GM21447 (cell line): ENCODE results near the gene LRPAP1.
"Not testable (repeated sequence)": the region's sequence is repeated elsewhere in the genome, so short reads cannot be mapped to it uniquely, and the experiment has no call there.

ENCODE experiments used
- ATAC-seq: cut with Tn5 transposase; IDR thresholded peaks from one replicate; pipeline ENCODE4 v1.9.1; 2021; ENCODE audit not compliant: unreplicated experiment

Gene LRPAP1, protein sequence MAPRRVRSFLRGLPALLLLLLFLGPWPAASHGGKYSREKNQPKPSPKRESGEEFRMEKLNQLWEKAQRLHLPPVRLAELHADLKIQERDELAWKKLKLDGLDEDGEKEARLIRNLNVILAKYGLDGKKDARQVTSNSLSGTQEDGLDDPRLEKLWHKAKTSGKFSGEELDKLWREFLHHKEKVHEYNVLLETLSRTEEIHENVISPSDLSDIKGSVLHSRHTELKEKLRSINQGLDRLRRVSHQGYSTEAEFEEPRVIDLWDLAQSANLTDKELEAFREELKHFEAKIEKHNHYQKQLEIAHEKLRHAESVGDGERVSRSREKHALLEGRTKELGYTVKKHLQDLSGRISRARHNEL

DNA sequence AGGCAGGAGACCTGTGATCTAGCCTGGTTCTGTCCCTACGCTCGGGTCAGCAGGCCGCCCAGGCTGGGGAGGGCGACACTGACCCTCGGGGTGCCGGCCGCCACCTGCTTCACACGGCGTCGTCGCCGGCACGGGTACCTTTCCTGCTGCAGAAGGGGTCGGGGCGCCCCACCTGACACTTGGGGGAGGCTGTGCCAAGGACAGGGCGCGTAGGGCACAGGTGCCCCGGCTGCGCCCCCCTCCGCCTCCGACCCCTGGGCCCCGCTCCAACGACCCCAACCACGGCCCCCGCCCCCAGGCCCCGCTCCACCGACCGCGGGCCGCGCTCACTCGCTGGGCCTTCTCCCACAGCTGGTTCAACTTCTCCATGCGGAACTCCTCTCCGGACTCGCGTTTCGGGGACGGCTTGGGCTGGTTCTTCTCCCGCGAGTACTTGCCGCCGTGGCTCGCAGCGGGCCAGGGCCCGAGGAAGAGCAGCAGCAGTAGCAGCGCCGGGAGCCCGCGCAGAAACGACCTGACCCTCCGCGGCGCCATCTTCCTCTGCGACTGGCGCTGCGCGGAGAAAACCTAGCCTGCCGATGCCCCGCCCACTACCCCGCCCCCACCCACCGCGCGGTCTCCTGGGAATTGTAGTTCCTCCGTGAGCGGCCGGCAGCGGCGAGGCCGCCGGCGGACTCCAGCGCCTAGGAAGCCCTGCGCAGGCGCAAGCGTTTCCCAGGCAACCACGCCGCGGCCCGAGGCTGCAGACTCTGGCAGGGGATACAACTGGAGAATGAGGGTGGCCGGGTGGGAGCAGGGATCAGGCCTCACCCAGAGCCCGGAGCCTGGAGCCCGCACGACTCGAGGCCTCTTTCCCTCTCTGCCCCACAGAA lies at the start of gene LRPAP1:
TSS of gene LRPAP1 (minus strand) at position 544 of the 872 bp plus-strand sequence. CDS start at position 534, 10 bp downstream.
- peak; percentile 78 for ATAC-seq

DNA sequence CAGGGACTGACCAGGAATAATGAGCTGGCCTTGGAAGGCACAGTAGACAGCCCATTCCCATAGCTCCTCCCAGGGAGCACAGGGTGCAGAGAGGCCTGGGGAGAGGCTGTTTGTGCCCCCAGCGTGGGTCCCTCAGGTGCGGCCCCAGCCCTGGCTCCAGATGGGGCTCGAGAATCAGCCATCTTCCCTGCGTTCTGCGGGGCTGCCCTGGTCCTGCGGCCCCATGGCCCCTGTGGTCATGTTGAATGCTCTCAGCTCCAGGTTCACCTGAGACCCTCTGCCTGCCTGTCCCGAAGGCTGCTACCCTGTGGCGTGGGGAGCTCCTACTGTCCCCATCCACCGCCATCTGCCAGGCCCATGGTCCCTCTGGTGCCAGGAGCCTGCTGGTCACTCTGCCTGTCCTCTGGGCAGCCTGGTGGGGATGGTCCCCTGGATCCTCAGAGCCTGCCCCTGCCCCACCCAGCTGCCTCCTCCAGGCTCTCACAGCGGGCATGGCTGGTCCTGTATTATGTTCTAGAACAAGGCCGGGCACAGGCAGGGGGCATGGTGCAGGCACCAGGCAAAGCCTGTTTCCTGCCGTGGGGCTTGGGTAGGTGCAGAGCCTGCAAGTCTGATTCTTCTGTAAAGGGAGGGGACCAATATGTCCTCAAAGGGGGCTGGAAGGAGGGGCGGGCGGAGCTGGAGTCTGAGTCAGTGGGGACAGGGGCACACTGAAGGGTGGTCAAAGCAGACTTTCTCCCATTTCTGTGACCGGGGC lies 49.3 kb upstream of the LRPAP1 start:
- ATAC-seq = not testable (repeated sequence)

DNA sequence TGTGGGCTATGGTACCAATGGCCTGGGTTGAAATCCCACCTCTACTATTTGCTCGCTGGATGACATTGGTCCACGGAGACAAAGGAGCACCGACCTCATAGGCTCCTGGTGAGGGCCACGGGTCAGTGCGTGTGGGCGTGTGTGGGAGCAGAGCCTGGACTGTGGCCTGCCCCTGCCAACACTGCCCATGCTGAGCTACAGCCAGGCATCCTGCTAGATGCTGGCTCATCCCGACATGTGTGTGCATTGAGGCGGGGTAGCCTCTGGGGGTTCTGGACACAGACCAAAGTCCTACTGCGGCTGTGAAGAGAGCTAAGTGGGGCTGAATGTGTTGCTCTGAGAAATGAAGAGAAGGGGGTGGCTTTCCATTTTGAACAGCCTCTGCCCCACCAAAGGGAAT lies 48.6 kb upstream of the LRPAP1 start:
- not testable (repeated sequence) for ATAC-seq

DNA sequence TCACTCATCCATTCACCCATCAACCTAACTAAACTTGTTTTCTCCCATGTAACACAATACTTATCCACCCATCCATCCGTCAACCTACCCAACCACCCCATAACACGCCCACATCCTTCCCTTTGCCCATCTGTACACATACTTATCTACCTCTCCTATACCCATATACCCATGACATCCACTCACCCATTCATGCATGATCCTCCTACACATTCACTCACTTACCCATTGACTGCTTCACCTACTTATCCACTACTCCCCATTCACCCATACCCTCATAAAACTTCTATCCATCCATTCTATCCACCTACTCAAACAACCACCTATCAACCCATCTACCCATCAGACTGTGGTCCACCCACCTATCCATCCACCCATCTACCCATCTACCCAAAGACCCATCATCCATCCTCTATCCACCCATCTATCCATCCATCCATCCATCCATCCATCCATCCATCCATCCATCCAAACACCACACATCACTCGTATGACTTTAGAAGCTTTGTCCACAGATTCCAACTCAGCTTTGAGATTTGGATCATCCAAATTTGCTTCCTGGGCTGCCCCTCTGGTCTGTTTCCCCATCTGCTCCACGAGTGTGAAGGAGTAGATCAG lies 46.4 kb upstream of the LRPAP1 start:
- not testable (repeated sequence) for ATAC-seq

DNA sequence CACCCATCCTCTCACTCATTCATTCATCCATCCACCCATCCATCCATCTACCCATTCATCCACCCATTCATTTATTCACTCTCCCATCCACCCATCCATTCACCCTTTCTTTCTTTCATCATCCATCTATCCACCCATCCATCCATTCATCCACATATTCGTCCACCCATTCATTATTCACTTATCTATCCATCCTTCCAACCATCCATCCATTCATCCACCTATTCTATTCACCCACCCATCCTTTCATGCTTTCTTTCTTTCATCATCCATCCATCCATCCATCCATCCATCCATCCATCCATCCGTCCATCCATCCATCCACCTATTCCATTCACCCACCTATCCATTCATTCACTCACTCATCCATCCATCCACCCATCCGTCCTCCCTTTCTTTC lies 45.8 kb upstream of the LRPAP1 start:
- not testable (repeated sequence) for ATAC-seq

DNA sequence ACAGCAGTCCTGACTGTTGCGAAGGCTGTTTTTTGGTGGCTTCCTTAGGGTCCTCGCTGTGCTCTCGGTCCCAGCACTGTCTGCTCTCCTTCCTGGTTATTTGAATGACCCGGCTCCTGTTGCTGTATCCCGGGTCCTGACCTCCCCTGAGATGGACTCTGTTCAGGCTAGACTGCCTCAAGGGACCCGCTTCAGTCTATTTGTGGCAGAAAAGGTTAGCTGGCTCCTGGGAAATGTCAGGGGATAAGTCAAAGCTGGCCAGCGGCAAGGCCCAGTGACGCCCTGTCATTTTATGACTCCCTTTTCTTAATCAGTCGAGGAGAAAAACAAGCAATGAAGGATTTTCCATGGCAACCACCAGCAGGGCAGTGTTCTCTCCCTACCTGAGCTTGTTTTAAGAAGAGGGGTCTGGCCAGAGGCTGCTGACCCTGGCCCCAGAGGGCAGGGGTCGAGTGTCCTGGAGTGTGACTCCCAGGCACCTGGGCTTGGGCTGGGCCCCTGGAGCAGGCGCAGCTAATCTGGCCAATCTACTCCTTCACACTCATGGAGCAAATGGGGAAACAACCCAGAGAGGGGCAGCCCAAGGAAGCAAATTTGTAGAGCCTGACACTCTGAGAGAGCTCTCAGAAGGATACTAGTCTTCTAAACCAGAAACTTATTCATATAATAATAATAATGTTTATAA lies 45.1 kb upstream of the LRPAP1 start:
- ATAC-seq = not testable (repeated sequence)

DNA sequence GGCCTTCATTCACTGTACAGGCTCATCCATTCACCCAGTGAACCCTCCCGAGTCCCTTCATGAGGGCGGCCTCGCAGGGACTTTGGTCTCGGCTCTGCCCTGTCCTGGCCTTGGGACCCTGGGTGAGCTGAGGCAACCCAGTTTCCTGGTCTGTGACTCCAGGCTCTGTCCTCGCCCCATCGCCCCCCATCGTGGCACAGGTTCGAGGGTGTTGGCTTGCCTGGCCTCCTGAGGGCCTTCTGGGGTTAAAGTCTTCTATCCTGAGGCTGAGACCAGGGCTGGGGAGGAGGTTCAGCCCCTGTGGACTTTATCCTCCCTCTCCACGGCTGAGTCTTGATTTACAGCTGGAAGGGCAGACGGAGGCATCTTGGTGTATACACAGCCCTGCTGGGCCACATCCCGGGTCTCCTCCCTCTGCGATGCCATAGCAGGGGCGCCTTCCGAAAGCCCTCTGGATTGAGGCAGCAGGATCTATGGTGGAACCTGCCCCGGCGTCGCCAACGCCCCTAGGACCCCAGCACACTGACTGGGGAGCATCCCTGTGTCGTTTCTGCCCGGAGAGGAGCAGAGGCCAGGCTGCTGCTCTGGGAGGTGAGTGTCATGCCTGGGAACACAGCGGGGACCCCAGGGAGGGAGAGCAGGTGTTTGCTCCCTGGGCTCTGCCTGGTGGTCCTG lies 44.4 kb upstream of the LRPAP1 start:
- ATAC-seq = not testable (repeated sequence)

DNA sequence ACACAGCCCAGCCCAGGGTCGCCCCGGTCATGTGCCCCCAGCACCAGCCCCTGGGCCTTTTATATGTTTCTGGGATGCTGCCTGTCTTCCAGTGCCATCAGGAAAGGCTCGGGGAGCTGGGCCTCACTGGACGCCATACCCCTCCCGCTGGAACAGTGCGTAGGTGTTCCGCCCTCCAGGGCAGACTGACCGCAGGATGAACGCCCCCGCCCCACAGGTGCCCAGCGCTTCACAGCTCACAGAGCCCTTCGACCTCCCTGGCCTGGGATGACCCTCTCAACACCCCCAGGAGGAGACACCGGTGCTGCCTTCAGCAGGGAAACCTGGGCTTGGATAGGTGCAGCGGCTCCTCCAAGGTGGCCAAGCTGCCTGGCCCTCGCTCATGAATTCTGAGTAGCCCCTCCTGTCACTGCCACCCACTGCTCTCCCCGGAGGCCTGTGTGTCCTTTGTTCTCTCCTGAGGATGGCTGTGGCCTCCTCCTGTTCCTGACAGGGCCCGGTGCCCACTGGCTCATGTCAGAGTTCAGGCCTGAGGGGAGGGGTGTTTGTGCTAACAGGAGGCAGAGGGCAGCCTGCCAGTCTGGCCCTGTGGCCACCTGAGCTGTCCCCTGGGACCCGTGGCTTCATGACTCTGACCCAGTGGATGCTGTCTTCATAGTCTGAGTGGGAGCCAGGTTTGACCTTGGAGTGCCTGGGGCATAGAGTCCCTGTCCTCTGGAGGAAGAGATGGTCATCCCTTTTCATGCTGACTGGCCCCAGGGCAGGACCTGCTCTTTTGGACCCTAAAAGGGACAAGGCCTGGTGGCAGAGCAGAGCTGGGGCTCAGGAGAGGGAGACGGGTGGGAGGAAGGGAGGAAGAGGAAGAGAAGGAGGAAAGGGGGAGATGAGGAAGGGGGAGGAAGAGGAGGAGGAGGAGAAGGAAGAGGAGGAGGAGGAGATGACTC lies 43.5 kb upstream of the LRPAP1 start:
- not testable (repeated sequence) for ATAC-seq

DNA sequence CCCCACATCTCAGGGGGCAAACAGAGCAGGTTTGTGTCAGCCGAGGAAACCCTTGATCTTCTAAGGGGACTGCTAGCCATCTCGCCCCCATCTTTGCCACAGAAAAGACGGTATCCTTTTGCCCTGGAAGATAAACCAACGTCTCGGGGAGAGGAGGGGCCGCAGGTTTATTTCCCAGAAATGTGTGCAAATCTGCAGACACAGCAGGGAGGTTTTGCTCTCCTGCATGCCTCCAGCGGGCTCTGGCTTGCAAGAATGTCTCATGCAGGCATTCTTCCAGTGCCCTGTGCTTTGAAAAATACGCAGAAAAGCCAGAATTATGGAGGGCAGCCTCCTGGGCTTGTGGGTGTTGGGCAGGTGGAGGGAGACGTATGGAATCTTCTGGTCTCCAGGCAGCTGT lies 42.6 kb upstream of the LRPAP1 start:
- not testable (repeated sequence) for ATAC-seq

DNA sequence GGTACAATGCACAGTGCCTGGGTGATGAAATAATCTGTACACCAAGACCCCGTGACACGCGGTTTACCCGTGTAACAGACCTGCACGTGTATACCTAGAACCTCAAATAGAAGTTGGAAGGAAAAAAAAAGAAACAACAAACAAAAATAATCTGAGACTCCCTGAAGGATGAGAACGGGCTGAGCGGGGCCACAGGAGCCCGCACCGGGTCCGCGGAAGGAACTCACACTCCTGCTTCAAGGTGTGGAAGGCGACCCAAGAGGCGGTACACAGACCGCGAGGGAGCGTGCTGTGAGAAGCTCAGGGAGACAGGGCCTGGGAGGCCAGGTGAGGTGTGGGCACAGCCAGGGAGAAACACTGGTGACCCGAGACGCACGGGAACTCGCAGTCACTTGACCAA lies 42.1 kb upstream of the LRPAP1 start:
- ATAC-seq = not testable (repeated sequence)

DNA sequence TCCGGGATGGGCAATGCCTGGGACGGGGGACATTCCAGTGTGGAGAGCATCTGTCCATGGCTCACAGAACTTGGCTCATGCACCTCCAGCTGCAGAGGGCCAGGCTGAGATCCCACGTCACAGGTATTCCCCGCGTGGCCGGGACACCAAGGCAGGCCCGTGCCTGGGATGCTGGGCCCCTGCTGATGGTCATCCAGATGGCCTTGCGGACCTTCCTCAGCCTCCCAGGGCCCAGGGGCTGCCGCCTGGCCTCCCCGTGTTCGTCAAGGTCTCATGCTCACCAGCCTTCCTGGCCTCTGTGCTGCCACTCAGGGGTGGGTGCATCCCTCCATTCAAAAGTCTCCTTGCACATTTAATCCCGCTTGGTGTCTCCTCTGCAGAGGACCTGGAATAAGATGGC lies 40.9 kb upstream of the LRPAP1 start:
- ATAC-seq = no peak

DNA sequence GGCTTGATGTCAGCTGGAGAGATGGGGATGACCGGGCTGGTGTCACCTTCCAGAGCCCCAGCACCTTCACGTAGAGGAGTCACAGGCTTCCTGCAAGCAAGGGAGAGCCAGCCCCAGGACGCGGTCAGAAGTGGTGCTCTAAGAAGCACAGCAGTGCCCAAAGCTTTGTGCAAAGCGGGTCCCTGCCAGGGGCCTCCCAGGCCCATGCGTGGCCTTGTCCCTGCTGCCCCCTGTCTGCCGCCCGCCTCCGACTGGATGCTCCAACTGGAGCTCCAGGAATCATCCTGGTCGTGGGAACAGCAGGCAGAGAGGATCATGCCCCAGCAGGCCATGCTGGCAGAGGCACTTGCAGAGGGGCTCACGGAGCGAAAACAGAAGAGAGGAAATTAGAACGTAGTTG lies 40.1 kb upstream of the LRPAP1 start:
- no peak for ATAC-seq

DNA sequence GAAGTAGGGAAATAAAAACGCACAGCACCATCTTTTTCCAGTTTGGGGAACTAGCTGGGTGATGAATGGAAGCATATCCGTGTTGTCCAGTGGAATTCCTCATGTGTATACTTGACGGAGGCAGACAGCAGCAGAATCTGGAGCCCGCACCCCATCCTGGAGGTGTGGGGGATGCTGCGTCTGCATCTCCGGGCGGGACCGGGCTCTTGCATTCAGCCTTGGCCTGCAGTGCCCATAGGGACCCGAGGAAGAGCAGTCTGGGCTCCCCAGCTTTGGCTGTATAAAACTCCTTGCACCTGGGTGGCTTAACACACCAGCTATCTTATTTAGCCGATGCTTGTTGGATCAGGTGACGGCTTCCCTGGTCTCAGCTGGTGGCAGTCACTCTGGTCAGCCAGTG lies 39.7 kb upstream of the LRPAP1 start:
- no peak for ATAC-seq

DNA sequence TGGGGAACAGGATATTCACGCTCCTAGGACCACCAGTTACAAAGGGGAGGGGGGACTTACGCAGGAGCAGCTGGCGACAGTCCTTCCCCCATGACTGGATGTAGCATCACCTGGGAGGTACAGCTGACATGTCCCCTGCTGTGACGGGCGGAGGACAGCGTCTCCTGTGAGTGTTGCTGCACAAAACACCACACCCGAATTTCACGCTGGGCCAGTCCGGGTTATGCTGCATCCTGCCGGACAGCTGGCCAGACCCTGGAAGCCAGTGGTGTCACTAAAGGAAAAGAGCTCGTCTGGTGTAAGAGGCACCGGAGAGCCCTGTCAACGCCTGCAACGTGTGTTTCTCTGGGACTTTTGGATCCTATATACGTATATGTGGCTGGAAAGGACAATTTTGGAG lies 38.7 kb upstream of the LRPAP1 start:
- not testable (repeated sequence) for ATAC-seq

DNA sequence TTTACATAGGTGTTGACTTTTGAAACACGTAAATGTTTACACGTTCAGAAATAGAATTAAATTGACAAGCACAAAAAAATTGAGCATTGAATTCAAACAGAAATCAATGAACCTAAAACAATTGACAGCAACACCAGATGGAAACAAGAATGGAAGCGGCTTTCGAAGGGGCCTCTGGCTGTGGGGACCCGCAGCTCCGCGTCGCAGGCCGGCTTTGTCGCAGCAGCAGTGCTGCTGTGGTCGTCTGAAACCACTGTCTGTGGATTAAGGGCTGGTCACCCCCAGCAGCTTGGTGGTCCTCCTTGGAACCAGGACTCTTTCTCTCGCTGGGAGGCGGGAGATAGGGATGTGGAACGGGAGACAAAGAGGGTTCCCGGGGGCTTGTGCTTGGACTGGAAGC lies 37.4 kb upstream of the LRPAP1 start:
- not testable (repeated sequence) for ATAC-seq

DNA sequence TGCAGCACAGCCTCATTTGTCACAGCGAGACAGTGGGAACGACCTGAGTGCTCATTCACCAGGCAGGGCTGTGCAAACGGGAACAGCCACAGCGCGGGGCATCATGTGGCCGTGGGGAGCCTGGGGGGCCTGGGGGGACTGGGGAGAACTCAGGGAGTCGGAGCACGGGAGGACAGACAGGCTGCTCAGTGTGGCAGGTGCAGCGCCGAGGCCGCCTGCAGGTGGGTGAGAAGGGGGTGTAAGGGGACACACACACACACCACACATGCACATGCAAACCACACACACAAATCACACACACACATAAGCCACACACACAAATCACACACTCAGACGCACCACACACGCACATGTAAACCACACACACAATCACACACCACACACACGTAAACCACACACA lies 34.5 kb upstream of the LRPAP1 start:
- not testable (repeated sequence) for ATAC-seq

DNA sequence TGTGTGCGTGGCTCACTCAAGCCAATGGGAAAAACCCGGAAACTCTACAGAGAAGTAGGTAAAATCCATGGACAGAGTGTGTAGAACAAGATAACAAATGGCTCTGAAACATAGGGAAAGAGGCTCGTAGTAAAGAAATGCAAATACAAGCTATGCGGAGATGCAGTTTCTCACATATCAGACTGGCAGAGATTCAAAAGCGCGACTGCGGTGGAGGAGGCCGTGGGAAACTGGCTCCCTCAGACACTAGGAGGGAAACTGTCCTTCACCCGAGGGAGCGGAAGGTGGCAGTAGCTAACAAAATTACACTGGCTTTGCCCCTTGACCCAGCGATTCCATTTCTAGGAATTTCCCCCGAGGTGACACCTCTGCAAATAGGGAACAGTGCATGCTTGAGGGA lies 34.1 kb upstream of the LRPAP1 start:
- not testable (repeated sequence) for ATAC-seq

DNA sequence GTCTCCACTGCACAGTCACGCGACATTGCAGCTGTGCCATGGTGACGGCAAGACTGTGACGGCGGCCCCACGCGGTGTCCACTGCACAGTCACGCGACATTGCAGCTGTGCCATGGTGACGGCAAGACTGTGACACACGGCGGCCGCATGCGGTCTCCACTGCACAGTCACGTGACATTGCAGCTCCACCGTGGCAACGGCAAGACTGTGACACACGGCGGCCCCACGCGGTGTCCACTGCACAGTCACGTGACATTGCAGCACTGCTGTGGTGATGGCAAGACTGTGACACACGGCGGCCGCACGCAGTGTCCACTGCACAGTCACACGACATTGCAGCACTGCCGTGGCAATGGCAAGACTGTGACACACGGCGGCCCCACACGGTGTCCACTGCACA lies 32.7 kb upstream of the LRPAP1 start:
- ATAC-seq = not testable (repeated sequence)

DNA sequence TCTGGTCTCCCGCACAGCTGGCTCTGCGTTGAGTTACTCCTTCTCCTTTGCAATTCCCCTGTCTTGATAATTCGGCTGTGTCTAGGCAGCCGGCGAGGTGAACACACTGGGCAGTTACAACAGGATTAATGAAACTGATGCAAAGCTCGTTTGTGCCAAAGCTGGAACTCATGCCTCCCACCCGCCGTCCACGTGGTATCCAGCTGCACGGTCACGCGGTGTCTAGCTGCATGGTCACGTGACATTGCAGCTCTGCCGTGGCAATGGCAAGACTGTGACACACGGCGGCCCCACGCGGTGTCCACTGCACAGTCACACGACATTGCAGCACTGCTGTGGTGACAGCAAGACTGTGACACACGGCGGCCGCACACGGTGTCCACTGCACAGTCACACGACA lies 31.2 kb upstream of the LRPAP1 start:
- no peak for ATAC-seq
